Measurements from ENCODE around the gene UTP25.
A peak's percentile ranks its signal among the peaks of the same experiment; 100 is the strongest.

Gene UTP25

GRCh38 chr1:209807509-209807908 is 20.3 kb upstream of the UTP25 start:
- DNase-seq: no peak

GRCh38 chr1:209808059-209808581 is 19.7 kb upstream of the UTP25 start:
- peak; percentile 90 for DNase-seq

GRCh38 chr1:209809611-209810010 is 18.2 kb upstream of the UTP25 start:
- no peak for DNase-seq

GRCh38 chr1:209810783-209811182 is 17.0 kb upstream of the UTP25 start:
- DNase-seq: no peak

- no peak for DNase-seq
Observed at GRCh38 chr1:209813902-209814301, 13.9 kb upstream of the UTP25 start.

- no peak for DNase-seq
Observed at GRCh38 chr1:209815490-209815889, 12.3 kb upstream of the UTP25 start.

- DNase-seq: no peak
Observed at GRCh38 chr1:209815931-209816341, 11.8 kb upstream of the UTP25 start.

- DNase-seq: no peak
Observed at GRCh38 chr1:209816923-209817322, 10.8 kb upstream of the UTP25 start.

- DNase-seq: no peak
Observed at GRCh38 chr1:209817691-209818090, 10.1 kb upstream of the UTP25 start.

- DNase-seq: no peak
Observed at GRCh38 chr1:209819058-209819457, 8.7 kb upstream of the UTP25 start.

GRCh38 chr1:209820986-209821385 is 6.8 kb upstream of the UTP25 start:
- DNase-seq: no peak

- no peak for DNase-seq
Observed at GRCh38 chr1:209822706-209823105, 5.1 kb upstream of the UTP25 start.

GRCh38 chr1:209823143-209824041 is 4.4 kb upstream of the UTP25 start:
- peak; percentile 80 for DNase-seq

- DNase-seq: no peak
Observed at GRCh38 chr1:209825591-209826434, 2.0 kb upstream of the UTP25 start.

- no peak for DNase-seq
Observed at GRCh38 chr1:209829716-209830115, 1.9 kb downstream of the UTP25 start.

GRCh38 chr1:209830722-209831121 is 3.0 kb downstream of the UTP25 start:
- no peak for DNase-seq

GRCh38 chr1:209831615-209832014 is 3.8 kb downstream of the UTP25 start:
- DNase-seq: peak; percentile 76

GRCh38 chr1:209835782-209836298 is 8.1 kb downstream of the UTP25 start:
- peak; percentile 71 for DNase-seq

GRCh38 chr1:209837671-209838070 is 9.9 kb downstream of the UTP25 start:
- DNase-seq: no peak

GRCh38 chr1:209838537-209838936 is 10.8 kb downstream of the UTP25 start:
- DNase-seq: no peak

GRCh38 chr1:209839875-209840546 is 12.2 kb downstream of the UTP25 start:
- DNase-seq: peak; percentile 95

GRCh38 chr1:209840611-209841010 is 12.8 kb downstream of the UTP25 start:
- DNase-seq: no peak

Data from fibroblast of skin of abdomen (primary cell).